GM12878 (cell line): ENCODE data around the gene CCR7. TPM values are rescaled to one million over a fixed set of nuclear protein-coding genes. Genes with fewer than 3 reads are reported as not detected.

ENCODE experiments used
- ATAC-seq: fragments of 200-7000 bp; cut with Tn5 transposase; 3 replicates; pipeline ENCODE4 v1.9.1; 2020; ENCODE audit warnings: mild to moderate bottlenecking, moderate library complexity
- BruUV-seq: library from RNA; stranded (reverse); fragments of 400-500 nt; replicated peaks from 2 replicates; lab custom pipeline; 2021; lab: Mats Ljungman, UMichigan
- CTCF ChIA-PET: fragments of 300-600 bp; sonication (Branson Sonifier 250); formaldehyde crosslinking; extraction: SDS; loops from one replicate; lab custom pipeline; 2021; ENCODE audit warnings: inconsistent platforms; lab: Yijun Ruan, JAX
- POLR2A ChIA-PET: fragments of 350-600 bp; formaldehyde crosslinking; extraction: SDS; loops from one replicate; lab custom pipeline; 2021; ENCODE audit warnings: inconsistent platforms; lab: Charles Lee
- RAD21 ChIA-PET: fragments of 300-600 bp; sonication (Branson Sonifier 250); formaldehyde crosslinking; loops from one replicate; lab custom pipeline; 2023; ENCODE audit warnings: antibody characterized with exemption; ENCODE audit not compliant: unreplicated experiment; lab: Charles Lee
- SMC1A ChIA-PET: fragments of 300-600 bp; sonication (Branson Sonifier 250); formaldehyde crosslinking; loops from one replicate; lab custom pipeline; 2023; ENCODE audit not compliant: unreplicated experiment, uncharacterized antibody; lab: Charles Lee
- DNase-seq: peaks from one replicate; pipeline ENCODE4 v3.0.0-alpha.2; 2011; ENCODE audit warnings: low read depth, low spot score
- FAIRE-seq: peaks from 3 replicates; lab custom pipeline; 2011; peaks lifted over from hg19 to GRCh38; lab: Jason Lieb, UNC
- H2AFZ ChIP-seq: 2 replicates; pipeline ENCODE4 v1.6.0; 2011; ENCODE audit warnings: low read depth, low read length, control low read depth; ENCODE audit not compliant: control insufficient read depth
- H3K27ac ChIP-seq: 2 replicates; pipeline ENCODE4 v1.5.1; 2011; ENCODE audit warnings: control low read depth; ENCODE audit not compliant: control insufficient read depth, insufficient read depth
- H3K27me3 ChIP-seq, 2 experiments: replicated peaks in 1 of 2; 2 replicates each; pipeline versions ENCODE4 v1.6.0 to v1.6.1; 2011; ENCODE audit warnings: low read length in 1 of 2; ENCODE audit not compliant: control insufficient read depth in 2 of 2, insufficient read depth in 2 of 2
- H3K36me3 ChIP-seq, 2 experiments: 2 replicates each; pipeline ENCODE4 v1.5.1; 2011; ENCODE audit warnings: low read length in 1 of 2; ENCODE audit not compliant: control insufficient read depth in 2 of 2, insufficient read depth in 2 of 2
- H3K4me1 ChIP-seq: 2 replicates; pipeline ENCODE4 v1.6.1; 2011; ENCODE audit warnings: mild to moderate bottlenecking, low read length, moderate library complexity, mixed read lengths; ENCODE audit not compliant: control insufficient read depth, insufficient read depth
- H3K4me2 ChIP-seq: 2 replicates; pipeline ENCODE4 v1.6.0; 2011; ENCODE audit warnings: control low read depth; ENCODE audit not compliant: control insufficient read depth, insufficient read depth
- H3K4me3 ChIP-seq: fragments of 200-600 bp; sonication (generic); 2 replicates; pipeline ENCODE4 v1.5.1; 2016
- H3K79me2 ChIP-seq: 2 replicates; pipeline ENCODE4 v1.6.0; 2011; ENCODE audit warnings: low read length; ENCODE audit not compliant: control insufficient read depth, insufficient read depth
- H3K9ac ChIP-seq: 2 replicates; pipeline ENCODE4 v1.8.0; 2011; ENCODE audit warnings: low read length, control low read depth, mixed read lengths; ENCODE audit not compliant: control insufficient read depth, insufficient read depth
- H3K9me3 ChIP-seq: replicated peaks from 3 replicates; pipeline ENCODE4 v1.5.1; 2011; ENCODE audit warnings: mild to moderate bottlenecking, low read length; ENCODE audit not compliant: control insufficient read depth, insufficient read depth
- H4K20me1 ChIP-seq: 2 replicates; pipeline ENCODE4 v1.6.0; 2011; ENCODE audit not compliant: control insufficient read depth, insufficient read depth
- ETV6 ChIP-seq, 2 experiments: fragments of 450-650 bp in 1 of 2; IDR thresholded peaks in 1 of 2; conservative IDR thresholded peaks in 1 of 2; 2 replicates each; pipeline ENCODE4 v1.6.1; 2014; ENCODE audit warnings: antibody characterized with exemption in 1 of 2, borderline replicate concordance in 1 of 2, low read depth in 1 of 2, mild to moderate bottlenecking in 1 of 2, moderate library complexity in 1 of 2
- FOXM1 ChIP-seq: IDR thresholded peaks from 2 replicates; pipeline ENCODE4 v1.6.1; 2012; ENCODE audit warnings: low read depth, mild to moderate bottlenecking, inconsistent platforms, low read length, moderate library complexity
- GATAD2B ChIP-seq: fragments of 450-650 bp; conservative IDR thresholded peaks from 2 replicates; pipeline ENCODE4 v1.6.1; 2017; ENCODE audit warnings: low read depth, mild to moderate bottlenecking, moderate library complexity
- NFIC ChIP-seq: IDR thresholded peaks from 2 replicates; pipeline ENCODE4 v1.6.1; 2012; ENCODE audit warnings: low read depth, mild to moderate bottlenecking, inconsistent platforms, low read length, moderate library complexity
- RCOR1 ChIP-seq: conservative IDR thresholded peaks from 2 replicates; pipeline ENCODE4 v1.6.1; 2012; ENCODE audit warnings: low read depth, low read length, improper control_type of control experiment
- SRF ChIP-seq, 2 experiments: IDR thresholded peaks; 2 replicates each; pipeline ENCODE4 v1.6.1; 2011; ENCODE audit warnings: low read depth in 2 of 2, low read length in 2 of 2, mild to moderate bottlenecking in 1 of 2, moderate library complexity in 1 of 2
- STAT3 ChIP-seq: IDR thresholded peaks from 2 replicates; pipeline ENCODE4 v1.6.1; 2011; ENCODE audit warnings: low read depth, low read length, improper control_type of control experiment
- TAF1 ChIP-seq: IDR thresholded peaks from 2 replicates; pipeline ENCODE4 v1.6.1; 2011; ENCODE audit warnings: mild to moderate bottlenecking, low read depth, low read length, borderline replicate concordance
- TBL1XR1 ChIP-seq: IDR thresholded peaks from 2 replicates; pipeline ENCODE4 v1.6.1; 2012; ENCODE audit warnings: low read depth, low read length, improper control_type of control experiment
- WGBS: methylation state at CpG from one replicate; pipeline ENCODE4 v1.1.6; 2016; ENCODE audit warnings: low lambda C conversion rate; ENCODE audit not compliant: insufficient replicate concordance, insufficient coverage; ENCODE audit errors: missing lambda C conversion rate; 5-methylcytosine and 5-hydroxymethylcytosine counted together
- in situ Hi-C: fragments of 300-500 bp; cut with MboI; formaldehyde crosslinking; loops from 9 replicates; pipeline ENCODE4 v1.14.3; 2018; ENCODE audit warnings: mixed read lengths
- intact Hi-C: fragments of 100-400 bp; cut with micrococcal nuclease; formaldehyde crosslinking; loops from one replicate; pipeline ENCODE4 v1.14.2; 2022; ENCODE audit not compliant: unreplicated experiment
- polyA plus RNA-seq, 11 experiments: library from polyadenylated mRNA; depleted of rRNA in 4 of 11; unstranded in 6 of 11; stranded (reverse) in 5 of 11; fragments of >200 nt; fragmentation: Nextera tagmentation in 4 of 11; fragmentation: Illumina TruSeq in 1 of 11; extraction: Ambion mirVana in 4 of 11; extraction: Trizol in 1 of 11; gene quantifications; 1 replicate in 1 of 11; 2 replicates in 10 of 11; pipeline versions ENCODE4 v1.2.1 to v1.2.3, GENCODE V29; 2011 to 2016; ENCODE audit warnings: inconsistent platforms in 2 of 11, missing spikeins in 2 of 11, low read depth in 1 of 11
- total RNA-seq, 4 experiments: library from RNA; depleted of rRNA in 3 of 4; stranded (reverse); fragments of >200 nt in 3 of 4; fragmentation: Illumina TruSeq in 1 of 4; extraction: Trizol in 1 of 4; gene quantifications; 2 replicates each; pipeline versions ENCODE4 v1.2.1 to v1.2.3, GENCODE V29; 2013 to 2021
- TF ChIP-seq, protein P1 (sequence below): fragments of 450-650 bp; IDR thresholded peaks from 2 replicates; pipeline ENCODE4 v1.6.1; 2016; ENCODE audit warnings: mild to moderate bottlenecking, moderate library complexity, borderline replicate concordance

CCR7 gene
- total and polyA plus RNA-seq, 10 of the 15 experiments (the other 5 are each of a cell fraction or from before 2014, with no cell fraction given), result 131 to 1,171 (median 260) TPM

DNA sequence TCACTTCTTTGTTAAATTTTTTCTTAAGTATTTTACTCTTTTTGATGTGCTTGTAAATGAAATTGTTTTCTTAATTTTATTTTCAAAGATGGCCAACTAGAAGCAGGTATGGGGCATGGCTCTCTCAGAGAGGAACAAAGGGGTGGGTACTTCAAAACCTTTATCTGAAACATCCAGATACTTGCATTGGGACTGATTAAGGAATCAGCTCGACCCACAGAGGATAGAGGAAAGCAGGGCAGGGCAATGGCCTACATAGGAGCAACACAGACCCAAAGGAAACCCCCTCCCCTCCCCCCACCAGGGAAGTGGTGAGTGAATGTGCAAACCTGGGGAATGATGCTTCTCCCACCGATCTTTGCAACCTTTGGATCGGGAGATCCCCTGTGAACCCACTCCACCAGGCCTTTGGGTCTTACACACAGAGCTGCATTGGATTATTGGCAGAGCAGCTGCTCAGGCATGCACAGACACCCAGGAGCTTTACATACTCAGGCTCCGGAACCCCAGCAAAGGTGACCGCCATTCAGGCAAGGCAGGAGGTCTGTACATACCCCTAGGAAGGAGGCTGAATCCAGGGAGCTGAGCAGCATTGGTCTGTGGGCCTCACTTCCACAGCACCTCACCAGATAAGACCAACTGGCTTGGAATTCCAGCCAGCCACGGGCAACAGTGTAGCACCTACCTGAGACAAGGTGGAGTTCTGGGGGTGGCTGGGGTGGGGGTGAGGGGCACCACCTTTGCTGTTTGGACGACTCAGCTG is 3.0 kb upstream of the CCR7 start:
- intact Hi-C loops (loop anchor here (10.0 kb wide), 1 partner anchor 157 kb away; no protein-coding TSS in a partner anchor), in situ Hi-C loops (no loop called here)
- ChIA-PET POLR2A (interaction anchor here (0.7 to 4.1 kb wide), 6 partner anchors 9 to 35 kb away, joined by 3 to 28 read pairs (median 4); no protein-coding TSS in a partner anchor), CTCF (interaction anchor here (1.2 to 3.4 kb wide), 4 partner anchors 9 to 47 kb away, joined by 3 to 18 read pairs (median 6); no protein-coding TSS in a partner anchor), SMC1A (interaction anchor here (1.2 to 11.3 kb wide), 3 partner anchors 9 to 28 kb away, joined by 3 to 112 read pairs (median 5); no protein-coding TSS in a partner anchor), RAD21 (interaction anchor here (1.1 to 1.5 kb wide), 2 partner anchors 9 to 14 kb away, joined by 4 to 8 read pairs; no protein-coding TSS in a partner anchor)
- Histone ChIP-seq H3K79me2 (peaks cover 24% of the 10 kb centered on the region), H3K9me3 (peaks cover 36% of the 10 kb centered on the region), H3K27me3 (no peaks in the 10 kb centered on the region; a peak in 1 of 4 replicates), H3K4me2 (no peak overlapping the region), H3K27ac (no peak overlapping the region), H3K9ac (no peak overlapping the region), H4K20me1 (no peaks in the 10 kb centered on the region), H3K36me3 (no peaks in the 10 kb centered on the region), H3K4me3 (no peak overlapping the region), H2AFZ (no peak overlapping the region), H3K4me1 (peaks cover 12% of the 10 kb centered on the region)
- no TSS peak for BruUV-seq
- ATAC-seq (no peak), DNase-seq (no peak), FAIRE-seq (no peak)
- WGBS, result 51% methylated on average over 6 of the region's 7 CpGs
- no peak for TF ChIP-seq FOXM1
- TF ChIP-seq RCOR1, result no peak

DNA sequence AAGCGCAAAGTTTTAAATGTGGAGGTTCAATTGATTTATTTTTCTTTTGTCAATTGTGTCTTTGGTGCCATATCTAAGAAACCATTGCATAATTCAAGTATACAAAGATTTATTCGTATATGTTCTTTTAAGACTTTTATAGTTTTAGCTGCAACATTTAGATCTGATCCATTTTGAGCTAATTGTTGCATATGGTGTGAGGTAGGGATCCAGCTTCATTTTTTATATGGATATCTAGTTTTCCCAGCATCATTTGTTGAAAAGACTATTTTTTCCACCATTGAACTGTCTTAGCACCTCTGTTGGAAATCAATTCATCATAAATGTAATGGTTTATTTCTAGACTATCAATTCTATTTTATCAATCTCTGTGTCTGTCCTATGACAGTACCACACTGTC is 2.1 kb upstream of the CCR7 start:
- Histone ChIP-seq H3K9me3 (peaks cover 31% of the 10 kb centered on the region), H3K79me2 (peaks cover 33% of the 10 kb centered on the region), H2AFZ (no peak overlapping the region), H3K9ac (no peak overlapping the region), H3K4me1 (peaks cover 12% of the 10 kb centered on the region), H3K27ac (no peak overlapping the region), H4K20me1 (no peaks in the 10 kb centered on the region), H3K4me3 (no peak overlapping the region), H3K36me3 (no peaks in the 10 kb centered on the region), H3K4me2 (no peak overlapping the region), H3K27me3 (no peaks in the 10 kb centered on the region; a peak in 1 of 4 replicates)
- no peak for DNase-seq
- intact Hi-C loops (loop anchor here (10.0 kb wide), 1 partner anchor 157 kb away; no protein-coding TSS in a partner anchor), in situ Hi-C loops (no loop called here)
- RAD21 ChIA-PET, result interaction anchor here (1.5 to 21.1 kb wide), 4 partner anchors 14 to 45 kb away, joined by 8 to 514 read pairs (median 130); no protein-coding TSS in a partner anchor
- ATAC-seq, result no peak
- SMC1A ChIA-PET, result interaction anchor here (1.0 to 21.2 kb wide), 5 partner anchors 10 to 31 kb away, joined by 3 to 430 read pairs (median 7); no protein-coding TSS in a partner anchor
- no TSS peak for BruUV-seq
- POLR2A ChIA-PET, result interaction anchor here (0.6 to 4.1 kb wide), 7 partner anchors 7 to 727 kb away, joined by 3 to 28 read pairs (median 4); no protein-coding TSS in a partner anchor
- WGBS, result 71% methylated on average over 2 of the region's 2 CpGs
- FAIRE-seq, result no peak
- CTCF ChIA-PET, result interaction anchor here (0.6 to 3.4 kb wide), 8 partner anchors 10 to 48 kb away, joined by 3 to 18 read pairs (median 3); no protein-coding TSS in a partner anchor
- no peak for TF ChIP-seq SRF (IDR thresholded peaks at IDR 0.05; ENCODE audit: low read depth in 2 of 2, low read length in 2 of 2)
- TF ChIP-seq ETV6 (conservative IDR thresholded peaks at IDR 0.05 in 1 of 2, IDR thresholded peaks at IDR 0.05 in 1 of 2; ENCODE audit: borderline replicate concordance in 1 of 2, low read depth in 1 of 2), result no peak
- TF ChIP-seq GATAD2B, result no peak
- TF ChIP-seq NFIC, result no peak
- no peak for TF ChIP-seq STAT3
- no peak for TF ChIP-seq TAF1
- no peak for TF ChIP-seq TBL1XR1
- TF ChIP-seq, protein P1, sequence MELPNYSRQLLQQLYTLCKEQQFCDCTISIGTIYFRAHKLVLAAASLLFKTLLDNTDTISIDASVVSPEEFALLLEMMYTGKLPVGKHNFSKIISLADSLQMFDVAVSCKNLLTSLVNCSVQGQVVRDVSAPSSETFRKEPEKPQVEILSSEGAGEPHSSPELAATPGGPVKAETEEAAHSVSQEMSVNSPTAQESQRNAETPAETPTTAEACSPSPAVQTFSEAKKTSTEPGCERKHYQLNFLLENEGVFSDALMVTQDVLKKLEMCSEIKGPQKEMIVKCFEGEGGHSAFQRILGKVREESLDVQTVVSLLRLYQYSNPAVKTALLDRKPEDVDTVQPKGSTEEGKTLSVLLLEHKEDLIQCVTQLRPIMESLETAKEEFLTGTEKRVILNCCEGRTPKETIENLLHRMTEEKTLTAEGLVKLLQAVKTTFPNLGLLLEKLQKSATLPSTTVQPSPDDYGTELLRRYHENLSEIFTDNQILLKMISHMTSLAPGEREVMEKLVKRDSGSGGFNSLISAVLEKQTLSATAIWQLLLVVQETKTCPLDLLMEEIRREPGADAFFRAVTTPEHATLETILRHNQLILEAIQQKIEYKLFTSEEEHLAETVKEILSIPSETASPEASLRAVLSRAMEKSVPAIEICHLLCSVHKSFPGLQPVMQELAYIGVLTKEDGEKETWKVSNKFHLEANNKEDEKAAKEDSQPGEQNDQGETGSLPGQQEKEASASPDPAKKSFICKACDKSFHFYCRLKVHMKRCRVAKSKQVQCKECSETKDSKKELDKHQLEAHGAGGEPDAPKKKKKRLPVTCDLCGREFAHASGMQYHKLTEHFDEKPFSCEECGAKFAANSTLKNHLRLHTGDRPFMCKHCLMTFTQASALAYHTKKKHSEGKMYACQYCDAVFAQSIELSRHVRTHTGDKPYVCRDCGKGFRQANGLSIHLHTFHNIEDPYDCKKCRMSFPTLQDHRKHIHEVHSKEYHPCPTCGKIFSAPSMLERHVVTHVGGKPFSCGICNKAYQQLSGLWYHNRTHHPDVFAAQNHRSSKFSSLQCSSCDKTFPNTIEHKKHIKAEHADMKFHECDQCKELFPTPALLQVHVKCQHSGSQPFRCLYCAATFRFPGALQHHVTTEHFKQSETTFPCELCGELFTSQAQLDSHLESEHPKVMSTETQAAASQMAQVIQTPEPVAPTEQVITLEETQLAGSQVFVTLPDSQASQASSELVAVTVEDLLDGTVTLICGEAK, result no peak
